Mesenchymal stem cell (in vitro differentiated cells and primary cell): ENCODE data around the gene CCND1.
A peak's percentile ranks its signal among the peaks of the same experiment; 100 is the strongest.

Source experiments
- DNase-seq: peaks from one replicate; pipeline ENCODE4 v3.0.0-alpha.2; 2013
- H2AFZ ChIP-seq: one replicate; pipeline ENCODE4 v1.6.1; 2013; ENCODE audit warnings: low read depth, mild to moderate bottlenecking, control low read depth, inconsistent platforms, low read length, moderate library complexity
- H2AK5ac ChIP-seq: 2 replicates; pipeline ENCODE4 v1.6.1; 2013; ENCODE audit warnings: low read length, moderate library complexity, mild to moderate bottlenecking, inconsistent platforms; ENCODE audit not compliant: severe bottlenecking
- H2BK120ac ChIP-seq: one replicate; pipeline ENCODE4 v1.6.1; 2013; ENCODE audit warnings: low read depth, mild to moderate bottlenecking, inconsistent platforms, low read length, moderate library complexity
- H2BK12ac ChIP-seq, 2 experiments: one replicate each; pipeline ENCODE4 v1.6.1; 2013; ENCODE audit warnings: inconsistent platforms in 2 of 2, low read length in 2 of 2, mild to moderate bottlenecking in 2 of 2, moderate library complexity in 2 of 2, control low read depth in 1 of 2
- H2BK15ac ChIP-seq: one replicate; pipeline ENCODE4 v1.6.1; 2013; ENCODE audit warnings: mild to moderate bottlenecking, low read depth, inconsistent platforms; ENCODE audit not compliant: poor library complexity, severe bottlenecking
- H2BK5ac ChIP-seq: 2 replicates; pipeline ENCODE4 v1.6.1; 2013; ENCODE audit warnings: low read depth, mild to moderate bottlenecking, low read length, control low read depth, inconsistent platforms; ENCODE audit not compliant: poor library complexity, severe bottlenecking
- H3K14ac ChIP-seq, 2 experiments: one replicate each; pipeline ENCODE4 v1.6.1; 2013; ENCODE audit warnings: inconsistent platforms in 2 of 2, low read length in 2 of 2, control low read depth in 1 of 2, mild to moderate bottlenecking in 1 of 2, moderate library complexity in 1 of 2
- H3K18ac ChIP-seq, 2 experiments: one replicate each; pipeline ENCODE4 v1.6.1; 2013; ENCODE audit warnings: inconsistent platforms in 2 of 2, low read length in 2 of 2, control low read depth in 1 of 2, low read depth in 1 of 2, mild to moderate bottlenecking in 1 of 2
- H3K23ac ChIP-seq, 2 experiments: one replicate each; pipeline ENCODE4 v1.6.1; 2013; ENCODE audit warnings: inconsistent platforms in 2 of 2, low read length in 2 of 2, mild to moderate bottlenecking in 2 of 2, moderate library complexity in 2 of 2, control low read depth in 1 of 2
- H3K27ac ChIP-seq: 2 replicates; pipeline ENCODE4 v1.5.1; 2013; ENCODE audit warnings: mild to moderate bottlenecking, moderate library complexity, low read length, control low read depth, inconsistent platforms; ENCODE audit not compliant: poor library complexity, severe bottlenecking
- H3K27me3 ChIP-seq, 2 experiments: 2 replicates each; pipeline versions ENCODE4 v1.6.1 to v1.7.0; 2013; ENCODE audit warnings: low read length in 2 of 2, mild to moderate bottlenecking in 2 of 2, moderate library complexity in 2 of 2, control low read depth in 1 of 2, inconsistent platforms in 1 of 2; ENCODE audit not compliant: control insufficient read depth in 1 of 2, insufficient read depth in 1 of 2
- H3K36me3 ChIP-seq, 2 experiments: 2 replicates each; pipeline versions ENCODE4 v1.6.1 to v1.7.0; 2013; ENCODE audit warnings: low read length in 2 of 2, control low read depth in 1 of 2, inconsistent platforms in 1 of 2, low read depth in 1 of 2, mild to moderate bottlenecking in 1 of 2; ENCODE audit not compliant: insufficient read depth in 2 of 2, control insufficient read depth in 1 of 2
- H3K4ac ChIP-seq, 2 experiments: one replicate each; pipeline ENCODE4 v1.6.1; 2013; ENCODE audit warnings: inconsistent platforms in 2 of 2, low read length in 2 of 2, mild to moderate bottlenecking in 2 of 2, moderate library complexity in 2 of 2, control low read depth in 1 of 2, low read depth in 1 of 2
- H3K4me1 ChIP-seq: 2 replicates; pipeline ENCODE4 v1.6.1; 2013; ENCODE audit warnings: low read depth, low read length, control low read depth; ENCODE audit not compliant: control insufficient read depth, insufficient read depth
- H3K4me2 ChIP-seq: 2 replicates; pipeline ENCODE4 v1.6.1; 2013; ENCODE audit warnings: low read length, mild to moderate bottlenecking, inconsistent platforms; ENCODE audit not compliant: poor library complexity, severe bottlenecking
- H3K4me3 ChIP-seq, 2 experiments: 2 replicates each; pipeline versions ENCODE4 v1.5.1 to v1.7.0; 2013; ENCODE audit warnings: low read length in 2 of 2, mild to moderate bottlenecking in 2 of 2, control low read depth in 1 of 2, low read depth in 1 of 2; ENCODE audit not compliant: insufficient read depth in 1 of 2
- H3K79me1 ChIP-seq: replicated peaks from 2 replicates; pipeline ENCODE4 v1.6.1; 2013; ENCODE audit warnings: mild to moderate bottlenecking, control low read depth, low read length, inconsistent platforms; ENCODE audit not compliant: poor library complexity, severe bottlenecking
- H3K9ac ChIP-seq: 2 replicates; pipeline ENCODE4 v1.7.0; 2013; ENCODE audit warnings: mild to moderate bottlenecking, low read length, moderate library complexity
- H3K9me3 ChIP-seq: 2 replicates; pipeline ENCODE4 v1.7.0; 2013; ENCODE audit warnings: mild to moderate bottlenecking, low read length; ENCODE audit not compliant: control insufficient read depth
- H4K8ac ChIP-seq: one replicate; pipeline ENCODE4 v1.6.1; 2013; ENCODE audit warnings: inconsistent platforms, mild to moderate bottlenecking, low read length, moderate library complexity
- H4K91ac ChIP-seq: one replicate; pipeline ENCODE4 v1.6.1; 2013; ENCODE audit warnings: mild to moderate bottlenecking, low read length, inconsistent platforms
- WGBS: methylation state at CpG from one replicate; pipeline ENCODE4 v1.1.7; 2013; ENCODE audit warnings: mixed read lengths; 5-methylcytosine and 5-hydroxymethylcytosine counted together

The CCND1 gene

GRCh38 chr11:69647390-69647748 lies 6.4 kb downstream of the CCND1 start:
- H3K79me1 ChIP-seq, result peaks cover 29% of the 10 kb centered on the region
- WGBS, result 93% methylated on average over 11 of the region's 11 CpGs
- H2BK12ac ChIP-seq, result no peak overlapping the region
- no peak overlapping the region for H2BK120ac ChIP-seq
- no peak overlapping the region for H2BK5ac ChIP-seq
- H3K4ac ChIP-seq, result peak overlapping the region in 1 of 2 experiments; percentile 19
- H3K27ac ChIP-seq, result no peak overlapping the region
- no peak overlapping the region for H2AFZ ChIP-seq
- peak overlapping the region; percentile 100 for H3K9ac ChIP-seq
- H2BK15ac ChIP-seq, result no peak overlapping the region
- peak overlapping the region in 1 of 2 experiments; percentile 73 for H3K18ac ChIP-seq
- no peak overlapping the region for H3K23ac ChIP-seq
- peak overlapping the region in 1 of 2 experiments; percentile 39 for H3K14ac ChIP-seq
- peaks cover 33% of the 10 kb centered on the region for H3K4me1 ChIP-seq
- no peak overlapping the region for H4K91ac ChIP-seq
- peaks cover 86 to 90% of the 10 kb centered on the region in 2 experiments for H3K36me3 ChIP-seq
- no peak overlapping the region for H2AK5ac ChIP-seq
- H3K4me2 ChIP-seq, result no peak overlapping the region
- no peak overlapping the region for H3K4me3 ChIP-seq
- H3K27me3 ChIP-seq, result no peaks in the 10 kb centered on the region
- no peak for DNase-seq
- H4K8ac ChIP-seq, result no peak overlapping the region
- H3K9me3 ChIP-seq, result no peaks in the 10 kb centered on the region

DNA sequence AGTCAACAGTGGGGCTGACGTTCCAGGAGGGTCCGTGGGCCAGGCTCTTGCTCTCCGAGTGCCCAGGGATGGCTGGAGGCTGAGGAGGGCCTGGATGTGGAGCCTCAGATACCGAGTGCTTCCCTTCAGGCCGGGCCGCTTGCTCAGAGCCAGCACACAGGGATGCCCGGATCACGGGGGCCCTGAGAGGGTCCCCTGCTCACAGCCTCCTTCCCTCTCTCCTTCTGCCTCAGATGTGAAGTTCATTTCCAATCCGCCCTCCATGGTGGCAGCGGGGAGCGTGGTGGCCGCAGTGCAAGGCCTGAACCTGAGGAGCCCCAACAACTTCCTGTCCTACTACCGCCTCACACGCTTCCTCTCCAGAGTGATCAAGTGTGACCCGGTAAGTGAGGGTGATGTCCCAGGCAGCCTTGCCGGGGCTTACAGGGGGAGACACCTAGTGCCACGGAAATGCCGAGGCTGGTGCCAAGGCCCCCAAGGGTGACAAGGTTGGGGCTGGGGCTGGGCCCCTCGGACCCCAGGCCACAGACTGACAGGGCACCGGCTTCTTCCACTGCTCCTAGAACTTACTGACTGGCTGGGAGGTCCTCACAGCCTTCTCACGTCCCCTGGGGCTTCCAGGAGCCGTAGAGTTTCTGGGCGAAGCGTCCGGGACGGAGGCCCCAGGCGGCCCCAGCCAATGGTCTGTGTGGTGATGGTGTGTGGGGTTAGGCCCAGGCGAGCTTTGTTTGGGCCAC lies 7.0 kb downstream of the CCND1 start:
- Histone ChIP-seq H2BK15ac (no peak overlapping the region), H4K91ac (no peak overlapping the region), H3K27ac (no peak overlapping the region), H2AK5ac (no peak overlapping the region), H2BK12ac (peak overlapping the region in 1 of 2 experiments; percentile 14), H3K36me3 (peaks cover 88 to 95% of the 10 kb centered on the region in 2 experiments), H2AFZ (no peak overlapping the region), H3K4me1 (peaks cover 33% of the 10 kb centered on the region), H3K4me3 (no peak overlapping the region), H3K23ac (no peak overlapping the region), H4K8ac (peak overlapping the region; percentile 22), H3K4ac (no peak overlapping the region), H2BK120ac (peak overlapping the region; percentile 36), H3K9me3 (no peaks in the 10 kb centered on the region), H2BK5ac (no peak overlapping the region), H3K18ac (no peak overlapping the region), H3K14ac (peak overlapping the region in 1 of 2 experiments; percentile 4), H3K4me2 (no peak overlapping the region), H3K79me1 (peaks cover 29% of the 10 kb centered on the region), H3K27me3 (no peaks in the 10 kb centered on the region), H3K9ac (peak overlapping the region; percentile 100)
- 94% methylated on average over 28 of the region's 28 CpGs for WGBS
- no peak for DNase-seq

GRCh38 chr11:69648679-69649575 lies 8.0 kb downstream of the CCND1 start:
- H2AFZ ChIP-seq, result no peak overlapping the region
- no peak overlapping the region for H3K4me2 ChIP-seq
- peak overlapping the region; percentile 14 for H4K8ac ChIP-seq
- H3K23ac ChIP-seq, result no peak overlapping the region
- H2BK5ac ChIP-seq, result no peak overlapping the region
- no peak overlapping the region for H3K27ac ChIP-seq
- peak overlapping the region in 1 of 2 experiments; percentile 37 for H3K14ac ChIP-seq
- H3K18ac ChIP-seq, result no peak overlapping the region
- H3K79me1 ChIP-seq, result peaks cover 29% of the 10 kb centered on the region
- no peaks in the 10 kb centered on the region for H3K9me3 ChIP-seq
- H3K4me1 ChIP-seq, result peaks cover 27% of the 10 kb centered on the region
- H4K91ac ChIP-seq, result no peak overlapping the region
- no peak overlapping the region for H2BK12ac ChIP-seq
- WGBS, result 95% methylated on average over 37 of the region's 37 CpGs
- peak overlapping the region in 1 of 2 experiments; percentile 12 for H3K4ac ChIP-seq
- peaks cover 90 to 99% of the 10 kb centered on the region in 2 experiments for H3K36me3 ChIP-seq
- no peaks in the 10 kb centered on the region for H3K27me3 ChIP-seq
- no peak overlapping the region for H2BK120ac ChIP-seq
- H2BK15ac ChIP-seq, result no peak overlapping the region
- H2AK5ac ChIP-seq, result no peak overlapping the region
- DNase-seq, result no peak
- H3K9ac ChIP-seq, result peak overlapping the region; percentile 100
- no peak overlapping the region for H3K4me3 ChIP-seq

DNA sequence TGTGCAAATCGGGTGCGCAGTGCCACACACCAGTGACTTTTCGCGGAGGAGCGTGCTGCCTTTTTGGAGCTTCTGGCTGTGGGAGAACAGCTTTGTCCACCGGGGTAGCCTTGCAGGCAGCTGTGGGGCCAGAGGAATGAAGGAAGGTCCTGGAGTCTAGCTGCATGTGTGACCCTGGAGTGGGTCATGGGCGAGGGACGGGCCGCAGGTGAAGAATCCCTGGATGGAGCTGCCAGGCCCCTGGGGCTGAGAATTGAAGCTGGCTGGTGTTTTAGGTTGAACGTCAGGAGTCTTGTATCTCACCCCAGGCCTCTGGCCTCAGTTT lies 8.6 kb downstream of the CCND1 start:
- Histone ChIP-seq H3K23ac (no peak overlapping the region), H3K18ac (no peak overlapping the region), H3K4me1 (peaks cover 23% of the 10 kb centered on the region), H3K27me3 (no peaks in the 10 kb centered on the region), H2AFZ (no peak overlapping the region), H3K14ac (no peak overlapping the region), H3K9me3 (no peaks in the 10 kb centered on the region), H4K8ac (no peak overlapping the region), H3K9ac (peak overlapping the region; percentile 100), H2BK5ac (no peak overlapping the region), H4K91ac (no peak overlapping the region), H2BK15ac (no peak overlapping the region), H2BK12ac (no peak overlapping the region), H3K4ac (no peak overlapping the region), H2BK120ac (no peak overlapping the region), H2AK5ac (no peak overlapping the region), H3K36me3 (peaks cover 90 to 100% of the 10 kb centered on the region in 2 experiments), H3K4me2 (no peak overlapping the region), H3K79me1 (peaks cover 29% of the 10 kb centered on the region), H3K27ac (no peak overlapping the region), H3K4me3 (no peak overlapping the region)
- 97% methylated on average over 10 of the region's 10 CpGs for WGBS
- DNase-seq, result no peak
